GM12891 (cell line): Measurements from ENCODE around the gene PRG2.

Experiments
- POLR2A ChIP-seq: IDR thresholded peaks from 2 replicates; pipeline ENCODE4 v1.6.1; 2011; ENCODE audit warnings: low read depth, low read length, control low read depth
- POLR2AphosphoS5 ChIP-seq: IDR thresholded peaks from 2 replicates; pipeline ENCODE4 v1.6.1; 2011; ENCODE audit warnings: low read depth, low read length, control low read depth

DNA sequence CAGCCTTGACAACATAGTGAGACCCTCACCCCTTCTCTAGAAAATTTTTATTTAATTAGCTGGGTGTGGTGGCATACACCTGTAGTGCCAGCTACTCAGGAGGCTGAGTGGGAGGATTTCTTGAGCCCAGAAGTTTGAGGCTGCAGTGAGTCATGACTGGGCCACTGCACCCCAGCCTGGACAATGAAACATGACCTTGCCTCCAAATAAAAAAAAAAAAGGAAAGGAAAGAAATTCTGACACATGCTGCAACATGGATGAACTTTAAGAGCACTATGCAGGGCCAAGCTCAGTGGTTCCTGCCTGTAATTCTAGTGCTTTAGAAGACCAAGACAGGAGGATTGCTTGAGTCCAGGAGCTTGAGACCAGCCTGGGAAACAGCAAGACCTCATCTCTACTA lies 27.7 kb upstream of the PRG2 start:
- TF ChIP-seq POLR2A (no peak), POLR2AphosphoS5 (no peak)
